OCI-LY7 (cell line): Measurements from ENCODE around the gene WIPF3.

Experiments
- CTCF ChIP-seq: fragments of 200-600 bp; sonication (generic); conservative IDR thresholded peaks from 2 replicates; pipeline ENCODE4 v1.5.1; 2014; ENCODE audit warnings: mild to moderate bottlenecking, antibody characterized with exemption, low read length, moderate library complexity, mixed read lengths
- EZH2phosphoT487 ChIP-seq: fragments of 200-600 bp; sonication (generic); IDR thresholded peaks from 2 replicates; pipeline ENCODE4 v1.6.1; 2018; ENCODE audit warnings: low read depth, borderline replicate concordance, mild to moderate bottlenecking, mixed run types, antibody characterized with exemption, low read length, moderate library complexity, mixed read lengths

- TF ChIP-seq CTCF (no peak), EZH2phosphoT487 (no peak)
Observed at GRCh38 chr7:29765490-29765889, 40.8 kb upstream of the WIPF3 start.
